H1 (cell line): ENCODE data around the gene MMAB. TPM values are rescaled to one million over a fixed set of nuclear protein-coding genes. Genes with fewer than 3 reads are reported as not detected.

ENCODE experiments used
- CTCF ChIA-PET: fragments of 300-600 bp; sonication (Branson Sonifier 250); formaldehyde crosslinking; loops from one replicate; lab custom pipeline; 2021; ENCODE audit not compliant: partially characterized antibody; lab: Charles Lee
- POLR2A ChIA-PET: fragments of 300-600 bp; sonication (Branson Sonifier 250); formaldehyde crosslinking; loops from one replicate; lab custom pipeline; 2021; ENCODE audit warnings: inconsistent platforms; ENCODE audit not compliant: partially characterized antibody; lab: Charles Lee
- DNase-seq, 2 experiments: peaks; one replicate each; pipeline versions ENCODE4 v3.0.0 to v3.0.0-alpha.2; 2010 to 2022; ENCODE audit warnings: low spot score in 2 of 2, low read depth in 1 of 2, mixed read lengths in 1 of 2
- FAIRE-seq: peaks from 2 replicates; lab custom pipeline; 2011; peaks lifted over from hg19 to GRCh38; lab: Jason Lieb, UNC
- H2AFZ ChIP-seq: 2 replicates; pipeline ENCODE4 v1.8.1; 2012; ENCODE audit warnings: low read length, inconsistent platforms
- H2AK5ac ChIP-seq: 2 replicates; pipeline ENCODE4 v1.6.1; 2013; ENCODE audit warnings: low read depth, low read length
- H2BK120ac ChIP-seq: replicated peaks from 2 replicates; pipeline ENCODE3; 2013; ENCODE audit warnings: low read depth, low read length, inconsistent platforms
- H2BK12ac ChIP-seq: 2 replicates; pipeline ENCODE4 v1.6.1; 2013; ENCODE audit warnings: low read depth, low read length
- H2BK15ac ChIP-seq: 2 replicates; pipeline ENCODE4 v1.6.1; 2013; ENCODE audit warnings: low read length
- H2BK20ac ChIP-seq: 2 replicates; pipeline ENCODE4 v1.6.1; 2013; ENCODE audit warnings: low read length
- H2BK5ac ChIP-seq: 2 replicates; pipeline ENCODE4 v1.6.1; 2013; ENCODE audit warnings: low read depth, low read length
- H3K14ac ChIP-seq: 2 replicates; pipeline ENCODE4 v1.6.1; 2013; ENCODE audit warnings: inconsistent platforms; ENCODE audit not compliant: insufficient read length
- H3K18ac ChIP-seq: 2 replicates; pipeline ENCODE4 v1.6.1; 2013; ENCODE audit warnings: low read length; ENCODE audit errors: extremely low read depth
- H3K23ac ChIP-seq: 2 replicates; pipeline ENCODE4 v1.6.1; 2013; ENCODE audit warnings: inconsistent platforms; ENCODE audit not compliant: insufficient read length
- H3K23me2 ChIP-seq: 2 replicates; pipeline ENCODE4 v1.6.1; 2013; ENCODE audit warnings: low read depth, low read length
- H3K27ac ChIP-seq: 2 replicates; pipeline ENCODE4 v1.6.1; 2011; ENCODE audit warnings: low read depth, low read length, inconsistent platforms
- H3K27me3 ChIP-seq, 4 experiments: replicated peaks in 1 of 4; 1 replicate in 1 of 4; 2 replicates in 3 of 4; pipeline versions ENCODE4 v1.6.1 to v1.8.1; 2011 to 2013; ENCODE audit warnings: low read length in 3 of 4, mild to moderate bottlenecking in 3 of 4, inconsistent platforms in 2 of 4, mixed read lengths in 2 of 4, moderate library complexity in 1 of 4; ENCODE audit not compliant: control insufficient read depth in 3 of 4, insufficient read depth in 3 of 4; ENCODE audit errors: extremely low read depth in 1 of 4
- H3K36me3 ChIP-seq, 4 experiments: 2 replicates each; pipeline versions ENCODE4 v1.6.1 to v1.8.1; 2011 to 2013; ENCODE audit warnings: mild to moderate bottlenecking in 4 of 4, low read length in 3 of 4, moderate library complexity in 2 of 4, control low read depth in 1 of 4, inconsistent platforms in 1 of 4; ENCODE audit not compliant: insufficient read depth in 4 of 4, control insufficient read depth in 2 of 4
- H3K4ac ChIP-seq: replicated peaks from 2 replicates; pipeline ENCODE3; 2013; ENCODE audit warnings: low read length, low read depth, mixed read lengths, inconsistent platforms; ENCODE audit not compliant: insufficient read length
- H3K4me1 ChIP-seq, 4 experiments: replicated peaks in 1 of 4; 1 replicate in 1 of 4; 2 replicates in 3 of 4; pipeline versions ENCODE4 v1.6.1 to v1.8.1; 2011 to 2013; ENCODE audit warnings: low read length in 3 of 4, inconsistent platforms in 2 of 4, mixed read lengths in 1 of 4; ENCODE audit not compliant: insufficient read depth in 4 of 4, control insufficient read depth in 3 of 4
- H3K4me2 ChIP-seq, 2 experiments: 2 replicates each; pipeline versions ENCODE4 v1.6.1 to v1.8.1; 2011 to 2013; ENCODE audit warnings: low read depth in 2 of 2, low read length in 2 of 2, control low read depth in 1 of 2, inconsistent platforms in 1 of 2, mild to moderate bottlenecking in 1 of 2; ENCODE audit not compliant: insufficient read depth in 1 of 2
- H3K4me3 ChIP-seq, 4 experiments: fragments of 200-600, 300-600 bp in 1 of 4; sonication (generic), shearing (Covaris generic), sonication (Bioruptor Twin) in 1 of 4; 2 replicates each; pipeline versions ENCODE4 v1.5.1 to v1.8.1; 2011 to 2016; ENCODE audit warnings: low read length in 4 of 4, low read depth in 3 of 4, control low read depth in 2 of 4, inconsistent platforms in 2 of 4, mild to moderate bottlenecking in 2 of 4, mixed read lengths in 1 of 4, moderate library complexity in 1 of 4; ENCODE audit not compliant: insufficient read depth in 2 of 4; ENCODE audit errors: extremely low read depth in 1 of 4
- H3K56ac ChIP-seq: replicated peaks from 2 replicates; pipeline ENCODE3; 2013; ENCODE audit warnings: low read depth, mild to moderate bottlenecking, mixed read lengths, low read length, inconsistent platforms; ENCODE audit not compliant: insufficient read length
- H3K79me1 ChIP-seq: 2 replicates; pipeline ENCODE4 v1.6.1; 2013; ENCODE audit warnings: low read depth, low read length, control low read depth
- H3K79me2 ChIP-seq, 2 experiments: 2 replicates each; pipeline versions ENCODE4 v1.6.1 to v1.8.1; 2012 to 2013; ENCODE audit warnings: low read length in 2 of 2, mild to moderate bottlenecking in 2 of 2, inconsistent platforms in 1 of 2; ENCODE audit not compliant: insufficient read depth in 2 of 2, control insufficient read depth in 1 of 2
- H3K9ac ChIP-seq, 4 experiments: replicated peaks in 1 of 4; 1 replicate in 1 of 4; 2 replicates in 3 of 4; pipeline versions ENCODE4 v1.6.1 to v1.8.1; 2011 to 2013; ENCODE audit warnings: low read depth in 3 of 4, low read length in 3 of 4, control low read depth in 2 of 4, mild to moderate bottlenecking in 2 of 4, moderate library complexity in 2 of 4, inconsistent platforms in 1 of 4; ENCODE audit errors: extremely low read depth in 1 of 4
- H3K9me3 ChIP-seq, 2 experiments: 2 replicates each; pipeline versions ENCODE4 v1.6.1 to v1.8.1; 2012 to 2013; ENCODE audit warnings: mild to moderate bottlenecking in 2 of 2, moderate library complexity in 2 of 2, control low read depth in 1 of 2, inconsistent platforms in 1 of 2, low read depth in 1 of 2, low read length in 1 of 2, mixed read lengths in 1 of 2; ENCODE audit not compliant: insufficient read depth in 2 of 2
- H4K20me1 ChIP-seq, 2 experiments: replicated peaks in 1 of 2; 2 replicates each; pipeline versions ENCODE3 to v1.8.1; 2011 to 2013; ENCODE audit warnings: inconsistent platforms in 2 of 2, low read length in 2 of 2, mild to moderate bottlenecking in 1 of 2; ENCODE audit not compliant: insufficient read depth in 2 of 2, control insufficient read depth in 1 of 2
- H4K5ac ChIP-seq: 2 replicates; pipeline ENCODE4 v1.6.1; 2013; ENCODE audit warnings: low read length, low read depth, mixed read lengths, inconsistent platforms; ENCODE audit not compliant: insufficient read length
- H4K8ac ChIP-seq: 2 replicates; pipeline ENCODE4 v1.8.0; 2013; ENCODE audit warnings: mild to moderate bottlenecking, moderate library complexity, low read length, inconsistent platforms; ENCODE audit not compliant: insufficient read depth; ENCODE audit errors: extremely low read depth
- H4K91ac ChIP-seq: replicated peaks from 2 replicates; pipeline ENCODE3; 2013; ENCODE audit warnings: low read length, mixed read lengths, inconsistent platforms; ENCODE audit not compliant: insufficient read length
- ASH2L ChIP-seq: fragments of 200-600, 300-600 bp; sonication (generic); IDR thresholded peaks from one replicate; pipeline ENCODE4 v1.7.1; 2017; ENCODE audit warnings: low read length
- GTF2F1 ChIP-seq: IDR thresholded peaks from 2 replicates; pipeline ENCODE4 v1.6.1; 2012; ENCODE audit warnings: low read depth, low read length, improper control_type of control experiment, borderline replicate concordance
- SP2 ChIP-seq: IDR thresholded peaks from 2 replicates; pipeline ENCODE4 v1.6.1; 2012; ENCODE audit warnings: mild to moderate bottlenecking, low read length, inconsistent platforms
- WGBS, 2 experiments: shearing (Covaris generic) in 1 of 2; methylation state at CpG; one replicate each; pipeline versions ENCODE4 v1.1.6 to v1.1.7; 2013 to 2015; ENCODE audit warnings: low lambda C conversion rate in 2 of 2, mixed read lengths in 2 of 2, inconsistent platforms in 1 of 2, low coverage in 1 of 2, missing lambda C conversion rate in 1 of 2; ENCODE audit not compliant: insufficient replicate concordance in 2 of 2, insufficient coverage in 1 of 2, insufficient read length in 1 of 2; ENCODE audit errors: extremely low coverage in 1 of 2, missing lambda C conversion rate in 1 of 2; 5-methylcytosine and 5-hydroxymethylcytosine counted together
- polyA plus RNA-seq, 7 experiments: library from polyadenylated mRNA; depleted of rRNA in 3 of 7; stranded (reverse) in 5 of 7; unstranded in 2 of 7; fragments of >200 nt in 5 of 7; fragments of 200-250 nt in 2 of 7; gene quantifications; 1 replicate in 5 of 7; 2 replicates in 1 of 7; 4 replicates in 1 of 7; pipeline versions ENCODE4 v1.2.1 to v1.2.3, GENCODE V29; 2011 to 2013; ENCODE audit warnings: missing spikeins in 2 of 7, mixed read lengths in 2 of 7
- total RNA-seq: library from RNA; stranded (reverse); fragmentation: NEBNext Ultra II Directional; extraction: Animal tissue kit (Norgen Biotek cat#: 25700); gene quantifications from 2 replicates; pipeline ENCODE4 v1.2.1, GENCODE V29; 2021

The MMAB gene
- total and polyA plus RNA-seq, 2 of the 8 experiments (the other 6 are each of a cell fraction or from before 2014, with no cell fraction given), result 12.9 to 18.5 TPM

DNA sequence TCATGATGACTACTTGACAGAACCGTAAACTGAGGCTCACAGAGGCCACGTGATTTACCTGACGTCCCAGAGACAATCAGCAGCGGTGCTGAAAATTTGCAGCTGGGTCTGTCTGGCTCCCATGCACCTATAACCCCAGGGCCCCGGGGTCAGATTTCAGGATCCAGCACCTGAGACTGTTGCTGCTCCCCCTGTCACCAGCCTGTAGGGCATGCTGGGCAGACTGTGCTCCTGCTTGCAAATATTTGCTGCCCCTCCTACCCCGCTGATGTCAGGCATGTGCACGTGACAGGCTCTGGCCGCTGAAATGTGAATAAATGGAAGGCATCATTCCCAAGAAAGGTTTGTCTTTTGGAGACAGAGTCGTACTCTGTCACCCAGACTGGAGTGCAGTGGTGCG is 6.0 kb downstream of the MMAB start:
- Histone ChIP-seq H4K91ac (no peak overlapping the region), H3K36me3 (peaks cover 2 to 28% (median 8%) of the 10 kb centered on the region in 4 experiments; a peak in 5 of 8 replicates), H3K4me2 (no peak overlapping the region), H2AFZ (no peak overlapping the region), H3K14ac (no peak overlapping the region), H3K79me1 (no peaks in the 10 kb centered on the region), H3K4me1 (no peaks in the 10 kb centered on the region), H3K9ac (no peak overlapping the region), H3K23me2 (no peaks in the 10 kb centered on the region), H3K56ac (no peak overlapping the region), H2BK15ac (no peak overlapping the region), H2AK5ac (no peak overlapping the region), H3K9me3 (no peaks in the 10 kb centered on the region), H3K4me3 (no peak overlapping the region), H3K4ac (no peak overlapping the region), H2BK12ac (no peak overlapping the region), H4K20me1 (no peaks in the 10 kb centered on the region), H4K8ac (no peak overlapping the region), H2BK120ac (no peak overlapping the region), H2BK20ac (no peak overlapping the region), H3K27ac (no peak overlapping the region), H3K79me2 (no peaks in the 10 kb centered on the region), H4K5ac (no peak overlapping the region), H3K23ac (no peak overlapping the region), H3K27me3 (no peaks in the 10 kb centered on the region), H3K18ac (no peak overlapping the region), H2BK5ac (no peak overlapping the region)
- FAIRE-seq (no peak), DNase-seq (no peak)
- POLR2A ChIA-PET, result interaction anchor here (0.6 kb wide), 1 partner anchor 9 kb away, joined by 3 read pairs; no protein-coding TSS in a partner anchor
- WGBS, 2 experiments, result 97% methylated on average over 10 of the region's 10 CpGs; no CpG with 5 or more reads in 1 of the 2 experiments
- TF ChIP-seq SP2, result no peak
- TF ChIP-seq GTF2F1, result no peak
- no peak for TF ChIP-seq ASH2L
- CTCF ChIA-PET, result interaction anchor here (0.7 to 6.1 kb wide), 3 partner anchors 43 to 437 kb away, joined by 3 to 40 read pairs (median 3); no protein-coding TSS in a partner anchor
